Stomach (tissue), 4 donors: ENCODE results near the gene RRAS.

Experiments used
- CTCF ChIP-seq, 7 experiments: fragments of 450-650 bp in 4 of 7; fragments of 200-600 bp in 3 of 7; sonication (generic) in 3 of 7; IDR thresholded peaks; one replicate each; pipeline ENCODE4 v1.5.1; 2016 to 2019; ENCODE audit warnings: antibody characterized with exemption in 7 of 7, control low read depth in 2 of 7, mild to moderate bottlenecking in 1 of 7
- EP300 ChIP-seq: sonication (generic); formaldehyde crosslinking; IDR thresholded peaks from one replicate; pipeline ENCODE4 v1.6.1; 2017; ENCODE audit warnings: antibody characterized with exemption
- POLR2A ChIP-seq, 4 donors: fragments of 450-650 bp; IDR thresholded peaks; one replicate each; pipeline ENCODE4 v1.6.1; 2016; ENCODE audit warnings: antibody characterized with exemption in 4 of 4, control low read depth in 2 of 4, mild to moderate bottlenecking in 1 of 4, moderate library complexity in 1 of 4

- TF ChIP-seq CTCF (IDR thresholded peaks at IDR 0.05), result no peak
- no peak for TF ChIP-seq EP300
- no peak for TF ChIP-seq POLR2A (IDR thresholded peaks at IDR 0.05)
These were observed 44.7 kb downstream of the RRAS start for GRCh38 chr19:49594993-49595818.
